ENCODE measurements around the gene ZNRF1. TPM values are rescaled to one million over a fixed set of nuclear protein-coding genes. Genes with fewer than 3 reads are reported as not detected.

The ZNRF1 gene
- total and polyA plus RNA-seq, 2 of the 13 experiments (the other 11 are each of a cell fraction or from before 2014, with no cell fraction given): 43.9 to 58.7 TPM

GRCh38 chr16:74999609-75000480 is 1.0 kb downstream of the ZNRF1 start (continued):
- TF ChIP-seq HMGXB3 (CRISPR knock-in tag; IDR thresholded peaks at IDR 0.05; ENCODE audit: borderline replicate concordance): peak; percentile 26; the same call in 1 of the 2 replicates
- TF ChIP-seq ZNF354B (CRISPR knock-in tag; IDR thresholded peaks at IDR 0.05): peak; percentile 20; the same call in 1 of the 2 replicates
- peak; percentile 70; the same call in 1 of the 2 replicates for TF ChIP-seq PITX1 (CRISPR knock-in tag; IDR thresholded peaks at IDR 0.05)
- TF ChIP-seq NRL (CRISPR knock-in tag; IDR thresholded peaks at IDR 0.05; ENCODE audit: borderline replicate concordance): peak; percentile 60; the same call in 1 of the 2 replicates
- peak; percentile 57; the same call in 1 of the 2 replicates for TF ChIP-seq ZBTB10 (CRISPR knock-in tag; IDR thresholded peaks at IDR 0.05; ENCODE audit: borderline replicate concordance)
- no peak; the same call in 1 of the 2 replicates for TF ChIP-seq TFE3 (CRISPR knock-in tag; IDR thresholded peaks at IDR 0.05)
- TF ChIP-seq GLMP (CRISPR knock-in tag; IDR thresholded peaks at IDR 0.05; ENCODE audit: borderline replicate concordance): no peak
- TF ChIP-seq SALL1 (CRISPR knock-in tag; IDR thresholded peaks at IDR 0.05): peak; percentile 54
- TF ChIP-seq ZKSCAN1 (IDR thresholded peaks at IDR 0.05; ENCODE audit: low read length): no peak
- no peak for TF ChIP-seq ATM (IDR thresholded peaks at IDR 0.05; ENCODE audit: borderline replicate concordance)
- TF ChIP-seq MXD1 (CRISPR knock-in tag; IDR thresholded peaks at IDR 0.05): 0 out of 2 replicates have a peak, but pooled peaks have one; percentile 51
- no peak for TF ChIP-seq ZNF569 (CRISPR knock-in tag; IDR thresholded peaks at IDR 0.05; ENCODE audit: borderline replicate concordance)
- no peak for TF ChIP-seq ZFYVE20 (CRISPR knock-in tag; IDR thresholded peaks at IDR 0.05; ENCODE audit: borderline replicate concordance, low read depth)
- TF ChIP-seq DR1 (CRISPR knock-in tag; IDR thresholded peaks at IDR 0.05): no peak
- TF ChIP-seq ONECUT2 (CRISPR knock-in tag; IDR thresholded peaks at IDR 0.05): no peak
- no peak for TF ChIP-seq ZNF337 (CRISPR knock-in tag; IDR thresholded peaks at IDR 0.05; ENCODE audit: borderline replicate concordance, low read depth)

All from HepG2 (cell line).